Measurements from ENCODE around the gene CD93.

DNA sequence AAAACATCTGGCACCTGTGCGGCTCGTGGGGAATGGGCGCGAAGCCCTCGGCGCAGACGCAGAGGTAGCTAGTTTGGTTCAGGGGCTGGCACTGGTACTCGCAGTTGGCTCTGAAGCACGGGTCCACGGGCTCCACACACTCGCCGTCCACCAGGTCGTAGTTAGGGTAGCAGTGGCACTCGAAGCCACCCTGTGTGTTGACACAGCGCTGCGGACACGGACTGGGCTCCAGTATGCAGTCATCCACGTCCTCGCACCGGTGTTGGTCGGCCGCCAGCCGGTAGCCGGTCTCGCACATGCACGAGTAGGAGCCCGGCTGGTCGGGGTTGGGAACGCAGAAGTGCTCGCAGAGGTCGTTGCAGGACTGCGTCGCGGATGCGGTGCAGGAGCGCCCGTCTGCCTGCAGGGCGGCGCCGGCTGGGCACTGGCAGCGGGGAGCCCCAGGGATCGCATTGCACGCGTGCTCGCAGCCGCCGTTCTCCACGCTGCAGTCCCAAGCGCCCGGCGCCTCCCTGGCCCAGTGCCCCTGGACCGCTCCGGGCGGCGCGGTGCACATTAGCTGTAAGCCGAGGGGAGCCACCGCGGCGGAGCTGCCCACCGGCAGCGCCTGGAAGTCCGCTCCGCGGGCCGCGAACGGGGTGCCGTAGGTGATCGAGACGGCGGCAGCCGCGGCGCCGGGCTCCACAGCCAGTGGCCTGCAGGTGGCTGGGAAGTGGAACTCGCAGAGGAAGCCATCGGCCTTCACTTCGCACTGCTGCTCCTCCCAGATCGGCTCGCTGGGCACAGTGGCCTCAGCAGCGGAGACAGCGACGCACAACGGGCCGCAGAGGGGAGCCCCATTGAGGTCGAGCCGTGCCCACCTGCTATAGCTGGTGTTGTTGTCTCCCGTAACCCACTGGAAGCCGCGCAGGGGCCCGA is 37.6 kb downstream of the CD93 start:
- no peak for TF ChIP-seq TAF1 (IDR thresholded peaks at IDR 0.05; ENCODE audit: low read depth, low read length)
- TF ChIP-seq POLR2AphosphoS5 (IDR thresholded peaks at IDR 0.05; ENCODE audit: low read depth, low read length), result no peak
- no peak for TF ChIP-seq POLR2A (IDR thresholded peaks at IDR 0.05; ENCODE audit: low read depth, low read length)
